ENCODE results near the gene FABP7. TPM values are rescaled to one million over a fixed set of nuclear protein-coding genes. Genes with fewer than 3 reads are reported as not detected.

The FABP7 gene
- total RNA-seq, 1 experiment from 2014 or later: 0.28 TPM

DNA sequence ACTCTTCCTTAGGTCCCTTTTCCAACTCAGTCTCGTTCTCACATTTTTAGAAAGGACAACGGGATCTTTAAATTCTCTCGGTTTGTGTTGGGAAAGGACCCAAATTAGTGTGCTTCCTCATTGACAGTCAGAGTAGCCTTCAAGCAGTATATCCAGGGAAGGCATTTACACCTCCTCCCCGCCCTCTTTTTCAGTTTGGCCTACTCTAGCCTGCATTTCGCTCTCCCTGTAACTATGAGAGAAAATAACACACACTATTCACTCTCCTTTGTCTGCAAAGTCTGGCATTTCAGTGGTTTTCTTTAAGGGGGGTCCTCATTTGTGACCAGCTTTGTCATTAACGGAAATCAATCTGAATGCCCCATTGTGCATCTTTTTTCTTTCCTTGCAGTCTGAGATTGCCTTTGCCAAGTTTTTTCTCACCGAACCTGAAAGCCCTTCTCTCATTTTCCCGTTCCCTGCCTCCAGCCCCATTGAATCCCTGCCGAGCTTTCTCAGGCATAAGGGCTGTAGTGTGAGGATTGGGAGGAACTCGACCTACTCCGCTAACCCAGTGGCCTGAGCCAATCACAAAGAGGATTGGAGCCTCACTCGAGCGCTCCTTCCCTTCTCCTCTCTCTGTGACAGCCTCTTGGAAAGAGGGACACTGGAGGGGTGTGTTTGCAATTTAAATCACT, 393 bp upstream of the FABP7 start:
- Histone ChIP-seq H3K36me3 (replicated peaks; ENCODE audit: control insufficient read depth, insufficient read depth, low read length) (no peaks in the 10 kb centered on the region), H3K27me3 (ENCODE audit: control insufficient read depth, insufficient read depth, low read length) (peaks cover 4% of the 10 kb centered on the region; the same call in 1 of the 2 replicates), H3K4me3 (ENCODE audit: insufficient read depth, low read depth, low read length) (no peak overlapping the region)
- peak; percentile 53 for DNase-seq

DNA sequence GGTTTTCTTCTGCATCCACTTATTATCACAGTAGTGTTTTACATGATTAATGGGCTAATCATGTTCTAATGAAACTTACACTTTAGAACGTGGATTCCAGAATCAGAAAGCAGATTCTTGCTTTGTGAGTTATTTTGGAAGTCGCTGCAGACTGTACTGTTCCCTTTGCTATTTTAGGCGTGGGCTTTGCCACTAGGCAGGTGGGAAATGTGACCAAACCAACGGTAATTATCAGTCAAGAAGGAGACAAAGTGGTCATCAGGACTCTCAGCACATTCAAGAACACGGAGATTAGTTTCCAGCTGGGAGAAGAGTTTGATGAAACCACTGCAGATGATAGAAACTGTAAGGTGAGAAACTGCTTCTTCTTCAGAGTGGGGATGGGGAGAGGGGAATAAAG, 598 bp downstream of the FABP7 start:
- no peak for DNase-seq
- Histone ChIP-seq H3K27me3 (ENCODE audit: control insufficient read depth, insufficient read depth, low read length) (peaks cover 4% of the 10 kb centered on the region; the same call in 1 of the 2 replicates), H3K4me3 (ENCODE audit: insufficient read depth, low read depth, low read length) (no peak overlapping the region), H3K36me3 (replicated peaks; ENCODE audit: control insufficient read depth, insufficient read depth, low read length) (no peaks in the 10 kb centered on the region)

- DNase-seq: no peak
- Histone ChIP-seq H3K4me3 (ENCODE audit: insufficient read depth, low read depth, low read length) (no peak overlapping the region), H3K27me3 (ENCODE audit: control insufficient read depth, insufficient read depth, low read length) (peaks cover 4% of the 10 kb centered on the region; the same call in 1 of the 2 replicates), H3K36me3 (replicated peaks; ENCODE audit: control insufficient read depth, insufficient read depth, low read length) (no peaks in the 10 kb centered on the region)
These were observed 2.2 kb downstream of the FABP7 start for GRCh38 chr6:122781716-122782115.

DNA sequence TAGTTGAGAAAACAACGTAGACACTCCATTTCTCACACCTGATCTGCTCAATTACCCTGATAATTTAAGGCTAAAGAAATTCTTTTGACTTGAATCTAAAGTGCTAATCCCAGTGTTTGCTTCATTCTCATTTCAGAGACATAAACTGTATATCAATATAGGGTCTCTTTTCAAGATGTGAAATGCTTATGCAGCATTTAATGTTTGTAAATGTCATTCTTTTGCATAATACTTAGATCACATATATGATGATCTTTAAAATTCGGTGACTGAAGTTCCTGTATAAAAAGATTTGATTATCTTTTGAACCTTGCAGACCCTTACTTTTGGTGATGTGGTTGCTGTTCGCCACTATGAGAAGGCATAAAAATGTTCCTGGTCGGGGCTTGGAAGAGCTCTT, 3.9 kb downstream of the FABP7 start:
- Histone ChIP-seq H3K36me3 (replicated peaks; ENCODE audit: control insufficient read depth, insufficient read depth, low read length) (no peaks in the 10 kb centered on the region), H3K27me3 (ENCODE audit: control insufficient read depth, insufficient read depth, low read length) (peaks cover 14% of the 10 kb centered on the region; the same call in 1 of the 2 replicates), H3K4me3 (ENCODE audit: insufficient read depth, low read depth, low read length) (no peak overlapping the region)
- DNase-seq: no peak

- Histone ChIP-seq H3K27me3 (ENCODE audit: control insufficient read depth, insufficient read depth, low read length) (peaks cover 26% of the 10 kb centered on the region), H3K4me3 (ENCODE audit: insufficient read depth, low read depth, low read length) (no peak overlapping the region), H3K36me3 (replicated peaks; ENCODE audit: control insufficient read depth, insufficient read depth, low read length) (no peaks in the 10 kb centered on the region)
- DNase-seq: no peak
These were observed 6.4 kb downstream of the FABP7 start for GRCh38 chr6:122785891-122786290.

DNA sequence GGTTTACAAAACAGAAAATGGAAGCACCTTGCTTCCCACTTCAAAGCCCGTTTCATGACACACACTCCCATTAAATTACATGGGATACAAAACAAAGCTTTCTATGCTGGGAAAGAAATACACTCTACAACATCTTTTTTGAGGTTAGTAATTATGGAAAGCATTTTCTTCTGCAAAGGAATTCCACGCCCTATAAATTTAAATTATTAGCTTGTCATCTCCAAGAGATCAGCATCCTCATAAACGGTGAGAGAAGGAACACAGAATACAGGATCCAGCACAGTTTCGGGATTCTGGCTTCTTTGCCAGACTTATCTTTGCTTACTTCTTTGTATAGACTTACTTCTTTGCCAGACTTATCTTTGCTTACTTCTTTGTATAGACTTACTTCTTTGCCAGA, 8.2 kb downstream of the FABP7 start:
- DNase-seq: no peak
- peaks cover 29% of the 10 kb centered on the region for H3K27me3 ChIP-seq (ENCODE audit: control insufficient read depth, insufficient read depth, low read length)
- no peak overlapping the region for H3K4me3 ChIP-seq (ENCODE audit: insufficient read depth, low read depth, low read length)
- H3K36me3 ChIP-seq (replicated peaks; ENCODE audit: control insufficient read depth, insufficient read depth, low read length): no peaks in the 10 kb centered on the region

DNA sequence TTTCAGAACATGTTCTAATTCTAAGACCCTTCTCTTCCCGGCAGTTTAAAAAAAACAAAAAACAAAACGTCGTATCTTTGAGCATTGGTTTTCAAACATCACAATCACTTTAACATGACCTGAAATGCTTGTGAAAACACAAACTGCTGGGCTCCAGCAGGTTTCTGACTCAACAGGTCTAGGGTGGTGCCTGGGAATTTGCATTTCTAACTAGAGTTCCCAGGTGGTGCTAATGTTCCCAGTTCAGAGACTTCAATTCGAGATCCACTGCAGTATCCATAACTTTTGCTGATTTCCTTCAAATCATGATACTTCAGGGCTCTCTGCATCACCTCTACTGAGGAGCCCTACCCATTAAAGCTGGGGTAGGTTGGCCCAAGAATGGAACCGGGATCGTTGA, 8.7 kb downstream of the FABP7 start:
- Histone ChIP-seq H3K4me3 (ENCODE audit: insufficient read depth, low read depth, low read length) (no peak overlapping the region), H3K36me3 (replicated peaks; ENCODE audit: control insufficient read depth, insufficient read depth, low read length) (no peaks in the 10 kb centered on the region), H3K27me3 (ENCODE audit: control insufficient read depth, insufficient read depth, low read length) (peaks cover 29% of the 10 kb centered on the region)
- DNase-seq: no peak

- Histone ChIP-seq H3K36me3 (replicated peaks; ENCODE audit: control insufficient read depth, insufficient read depth, low read length) (no peaks in the 10 kb centered on the region), H3K4me3 (ENCODE audit: insufficient read depth, low read depth, low read length) (peak overlapping the region; percentile 80), H3K27me3 (ENCODE audit: control insufficient read depth, insufficient read depth, low read length) (peaks cover 29% of the 10 kb centered on the region)
- DNase-seq: no peak
These were observed 9.2 kb downstream of the FABP7 start for GRCh38 chr6:122788663-122789181.

DNA sequence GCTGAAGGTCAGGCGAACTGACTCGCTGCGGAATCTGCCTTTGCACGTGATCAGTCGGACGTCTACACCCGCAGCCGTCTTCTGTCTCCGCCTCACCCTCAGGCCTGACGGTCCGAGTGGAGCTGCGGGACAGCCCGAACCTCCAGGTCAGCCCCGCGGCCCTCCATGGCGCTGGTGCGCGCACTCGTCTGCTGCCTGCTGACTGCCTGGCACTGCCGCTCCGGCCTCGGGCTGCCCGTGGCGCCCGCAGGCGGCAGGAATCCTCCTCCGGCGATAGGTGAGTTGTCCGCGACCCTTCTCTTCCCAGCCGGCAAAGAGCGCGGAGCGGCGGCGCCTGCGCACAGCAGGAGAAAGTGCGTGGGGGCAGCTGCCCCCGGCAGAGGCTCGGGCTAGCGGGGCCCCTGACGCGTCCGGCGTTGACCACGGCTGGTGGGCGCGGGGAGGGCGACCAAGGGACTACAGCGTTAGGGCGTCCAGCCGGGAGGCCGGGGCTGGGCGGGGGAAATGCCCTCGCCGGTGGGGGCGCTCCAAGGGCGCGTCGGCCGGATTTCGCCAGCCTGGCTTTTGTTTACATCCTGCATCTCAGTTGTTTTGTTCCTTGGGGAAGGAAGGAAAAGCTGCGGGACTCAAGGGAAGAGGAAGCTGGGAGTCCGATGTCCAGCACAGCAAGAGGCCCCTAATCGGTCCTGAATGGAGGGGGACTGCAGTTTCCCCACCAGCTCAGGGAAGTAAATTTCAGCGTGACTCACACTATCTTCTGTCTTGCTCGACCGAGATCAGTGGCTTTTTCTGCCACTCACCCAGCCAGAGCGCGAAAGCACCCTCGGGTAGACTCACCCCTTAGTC, 9.9 kb downstream of the FABP7 start, which contains the start of gene SMPDL3A:
Gene SMPDL3A (plus strand): TSS at position 77 of the 846 bp plus-strand sequence. CDS start 89 bp downstream, at position 166.
- peaks cover 29% of the 10 kb centered on the region for H3K27me3 ChIP-seq (ENCODE audit: control insufficient read depth, insufficient read depth, low read length)
- H3K36me3 ChIP-seq (replicated peaks; ENCODE audit: control insufficient read depth, insufficient read depth, low read length): no peaks in the 10 kb centered on the region
- H3K4me3 ChIP-seq (ENCODE audit: insufficient read depth, low read depth, low read length): peak within 1 kb of the TSS; percentile 80
- peak; percentile 85 for DNase-seq

DNA sequence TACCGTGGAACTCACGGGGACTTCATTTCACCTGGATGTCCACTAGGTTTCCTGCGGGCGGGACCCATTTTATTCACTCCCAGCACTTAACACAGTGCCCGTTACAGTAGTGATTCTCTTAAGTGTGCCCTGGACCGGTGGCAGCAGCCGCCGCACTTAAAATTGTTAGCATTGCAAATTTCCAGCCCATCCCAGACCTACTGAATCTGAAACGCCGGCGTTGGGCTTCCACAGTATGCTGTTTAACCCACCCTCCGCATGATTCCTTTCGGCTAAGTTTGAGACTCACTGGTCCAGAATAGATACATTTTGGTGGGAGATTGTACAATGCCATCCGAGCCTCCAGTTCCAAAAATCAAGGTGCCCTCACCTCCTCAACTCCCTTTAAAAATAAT, 10.5 kb downstream of the FABP7 start:
- DNase-seq: peak; percentile 39
- Histone ChIP-seq H3K4me3 (ENCODE audit: insufficient read depth, low read depth, low read length) (peak overlapping the region; percentile 80), H3K27me3 (ENCODE audit: control insufficient read depth, insufficient read depth, low read length) (peaks cover 29% of the 10 kb centered on the region), H3K36me3 (replicated peaks; ENCODE audit: control insufficient read depth, insufficient read depth, low read length) (no peaks in the 10 kb centered on the region)

DNA sequence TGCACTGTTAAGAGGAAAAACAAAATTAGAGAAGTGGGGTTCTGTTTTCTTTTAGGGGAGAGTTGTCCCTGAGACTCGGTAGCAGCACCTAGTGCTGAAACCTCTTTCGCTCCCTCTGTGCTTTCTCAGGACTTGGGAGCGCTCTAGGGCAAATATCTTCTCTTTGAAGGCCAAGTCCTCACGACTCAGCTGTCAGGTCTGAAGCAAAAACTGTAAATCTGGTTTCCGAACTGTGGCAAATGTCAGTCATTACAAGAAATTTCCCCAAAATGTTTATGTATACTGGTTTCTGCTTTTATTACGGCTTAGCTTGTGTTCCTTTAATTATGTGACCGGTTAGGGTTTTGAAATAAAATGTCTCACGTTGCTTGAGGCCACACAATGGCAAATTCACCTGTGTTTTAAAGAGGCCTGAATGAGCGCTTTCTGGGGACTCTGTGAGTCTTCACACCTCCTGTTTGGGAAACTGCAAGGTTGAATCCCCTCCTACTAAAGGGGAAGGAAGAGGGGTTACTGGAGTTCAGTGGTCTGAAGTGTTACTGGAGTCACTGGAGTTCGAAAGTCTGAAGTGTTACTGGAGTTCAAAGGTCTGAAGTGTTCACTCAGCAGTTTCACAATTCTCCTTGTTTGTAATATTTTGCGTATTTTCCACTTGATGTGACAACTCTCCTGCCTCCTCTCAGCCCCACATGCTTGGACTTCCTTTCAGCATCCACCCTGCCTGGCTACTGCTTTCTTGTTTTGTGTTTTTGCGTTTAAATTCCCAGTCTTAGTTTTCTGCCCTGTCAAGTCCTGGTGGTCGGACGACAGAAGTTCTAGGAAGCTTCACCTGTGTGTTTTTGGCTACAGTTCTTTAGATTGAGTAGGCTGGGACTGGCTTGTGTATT, 11.2 kb downstream of the FABP7 start:
- peak; percentile 34 for DNase-seq
- H3K36me3 ChIP-seq (replicated peaks; ENCODE audit: control insufficient read depth, insufficient read depth, low read length): no peaks in the 10 kb centered on the region
- peaks cover 29% of the 10 kb centered on the region for H3K27me3 ChIP-seq (ENCODE audit: control insufficient read depth, insufficient read depth, low read length)
- peak overlapping the region; percentile 80 for H3K4me3 ChIP-seq (ENCODE audit: insufficient read depth, low read depth, low read length)

- H3K27me3 ChIP-seq (ENCODE audit: control insufficient read depth, insufficient read depth, low read length): peaks cover 29% of the 10 kb centered on the region
- DNase-seq: no peak
- H3K36me3 ChIP-seq (replicated peaks; ENCODE audit: control insufficient read depth, insufficient read depth, low read length): no peaks in the 10 kb centered on the region
- no peak overlapping the region for H3K4me3 ChIP-seq (ENCODE audit: insufficient read depth, low read depth, low read length)
These were observed 11.8 kb downstream of the FABP7 start for GRCh38 chr6:122791310-122791679.

- H3K4me3 ChIP-seq (ENCODE audit: insufficient read depth, low read depth, low read length): no peak overlapping the region
- peaks cover 25% of the 10 kb centered on the region for H3K27me3 ChIP-seq (ENCODE audit: control insufficient read depth, insufficient read depth, low read length)
- no peaks in the 10 kb centered on the region for H3K36me3 ChIP-seq (replicated peaks; ENCODE audit: control insufficient read depth, insufficient read depth, low read length)
- no peak for DNase-seq
These were observed 13.2 kb downstream of the FABP7 start for GRCh38 chr6:122792766-122793165.

DNA sequence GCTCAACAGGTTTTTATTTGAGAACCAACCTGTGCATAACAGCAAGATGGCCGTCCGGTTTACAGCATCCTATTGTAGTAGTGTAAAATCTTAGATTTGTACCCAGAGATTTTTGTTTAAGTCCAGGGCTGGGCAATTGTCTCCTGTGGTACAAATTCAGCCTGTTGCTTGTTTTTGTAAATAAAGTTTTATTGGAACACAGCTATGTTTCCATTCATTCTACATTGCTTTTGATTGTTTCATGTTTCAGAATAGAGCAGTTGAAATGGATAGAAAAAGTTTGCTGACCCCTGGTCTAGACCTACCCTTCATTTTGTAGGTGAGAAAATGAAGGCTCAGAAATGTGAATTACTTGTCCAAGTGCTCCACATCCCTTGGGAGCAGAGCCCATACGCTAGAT, 18.0 kb downstream of the FABP7 start:
- Histone ChIP-seq H3K4me3 (ENCODE audit: insufficient read depth, low read depth, low read length) (no peak overlapping the region), H3K27me3 (ENCODE audit: control insufficient read depth, insufficient read depth, low read length) (no peaks in the 10 kb centered on the region), H3K36me3 (replicated peaks; ENCODE audit: control insufficient read depth, insufficient read depth, low read length) (no peaks in the 10 kb centered on the region)
- DNase-seq: no peak
